Stomach (tissue), 9 donors: ENCODE data around the gene TELO2. TPM values are rescaled to one million over a fixed set of nuclear protein-coding genes. Genes with fewer than 3 reads are reported as not detected.

Experiments
- DNase-seq, 2 donors: peaks; one replicate each; pipeline versions ENCODE4 v3.0.0 to v3.0.0-alpha.2; 2013 to 2019
- H3K27ac ChIP-seq, 5 donors: fragments of 200-600 bp in 4 of 5; sonication (generic) in 4 of 5; one replicate each; pipeline ENCODE4 v1.5.1; 2013 to 2019; ENCODE audit warnings: mild to moderate bottlenecking in 1 of 5, moderate library complexity in 1 of 5
- H3K27me3 ChIP-seq, 3 donors: fragments of 200-600 bp; sonication (generic); one replicate each; pipeline ENCODE4 v1.5.1; 2017 to 2019; ENCODE audit warnings: mixed run types in 1 of 3
- H3K36me3 ChIP-seq, 4 donors: fragments of 200-600 bp; sonication (generic); 1 replicate in 3 of 4; 2 replicates in 1 of 4; pipeline ENCODE4 v1.5.1; 2016 to 2019
- H3K4me1 ChIP-seq, 4 donors: fragments of 200-600 bp; sonication (generic); one replicate each; pipeline ENCODE4 v1.5.1; 2016 to 2019
- H3K4me3 ChIP-seq, 4 donors: fragments of 200-600 bp; sonication (generic) in 3 of 4; one replicate each; pipeline ENCODE4 v1.5.1; 2016 to 2019; ENCODE audit warnings: mild to moderate bottlenecking in 1 of 4
- H3K9me3 ChIP-seq, 4 donors: fragments of 200-600 bp; sonication (generic); one replicate each; pipeline ENCODE4 v1.5.1; 2016 to 2019
- CTCF ChIP-seq, 7 experiments: fragments of 450-650 bp in 4 of 7; fragments of 200-600 bp in 3 of 7; sonication (generic) in 3 of 7; IDR thresholded peaks; one replicate each; pipeline ENCODE4 v1.5.1; 2016 to 2019; ENCODE audit warnings: antibody characterized with exemption in 7 of 7, control low read depth in 2 of 7, mild to moderate bottlenecking in 1 of 7
- EP300 ChIP-seq: sonication (generic); formaldehyde crosslinking; IDR thresholded peaks from one replicate; pipeline ENCODE4 v1.6.1; 2017; ENCODE audit warnings: antibody characterized with exemption
- POLR2A ChIP-seq, 4 donors: fragments of 450-650 bp; IDR thresholded peaks; one replicate each; pipeline ENCODE4 v1.6.1; 2016; ENCODE audit warnings: antibody characterized with exemption in 4 of 4, control low read depth in 2 of 4, mild to moderate bottlenecking in 1 of 4, moderate library complexity in 1 of 4
- POLR2AphosphoS5 ChIP-seq, 3 donors: sonication (generic); formaldehyde crosslinking; IDR thresholded peaks; one replicate each; pipeline ENCODE4 v1.6.1; 2016; ENCODE audit warnings: antibody characterized with exemption in 3 of 3
- WGBS, 5 donors: extraction: QIAGEN DNeasy Blood & Tissue Kit in 3 of 5; methylation state at CpG; one replicate each; pipeline versions ENCODE4 v1.1.5 to v1.1.7; 2013 to 2018; 5-methylcytosine and 5-hydroxymethylcytosine counted together
- intact Hi-C: fragments of 100-400 bp; cut with DNase I; formaldehyde crosslinking; loops from one replicate; pipeline ENCODE4 v1.15.1; 2023; ENCODE audit warnings: low total_unique reads
- polyA plus RNA-seq, 3 donors: library from polyadenylated mRNA; stranded (reverse); fragments of 200-250 nt; gene quantifications; one replicate each; pipeline ENCODE4 v1.2.3, GENCODE V29; 2013
- total RNA-seq, 5 donors: library from RNA; depleted of rRNA; stranded (reverse); fragments of >200 nt; gene quantifications; one replicate each; pipeline versions ENCODE4 v1.1.0 to v1.2.3, GENCODE V29; 2014 to 2016
- donor health status: healthy with polysubstance abuse.
- donor health status: Bipolar disorder and iron deficiency.
- donor health status: healthy.

Gene TELO2
- total and polyA plus RNA-seq, 8 donors, result 12.4 to 107 (median 32.1) TPM

GRCh38 chr16:1527836-1528811 is 35.0 kb downstream of the TELO2 start:
- H3K27ac ChIP-seq, result no peak overlapping the region
- intact Hi-C loops, result no loop called here
- peak in 1 of 2 donors; percentile 68 for DNase-seq
- peaks cover 14 to 55% (median 38%) of the 10 kb centered on the region in 4 donors for H3K4me1 ChIP-seq
- WGBS, 5 donors, result 47 to 71% (median 64%) methylated on average over 19 to 42 of the region's 42 CpGs
- no peak overlapping the region for H3K4me3 ChIP-seq
- no peaks in the 10 kb centered on the region for H3K27me3 ChIP-seq
- no peaks in the 10 kb centered on the region for H3K9me3 ChIP-seq
- TF ChIP-seq EP300 (no peak), POLR2AphosphoS5 (IDR thresholded peaks at IDR 0.05) (peak in 1 of 3 donors; percentile 10)
- H3K36me3 ChIP-seq, result peaks cover 0 to 27% (median 20%) of the 10 kb centered on the region in 4 donors

GRCh38 chr16:1528921-1529537 is 35.9 kb downstream of the TELO2 start:
- Histone ChIP-seq H3K27ac (no peak overlapping the region), H3K27me3 (no peaks in the 10 kb centered on the region), H3K4me3 (no peak overlapping the region), H3K4me1 (peaks cover 17 to 58% (median 40%) of the 10 kb centered on the region in 4 donors), H3K36me3 (peaks cover 0 to 18% (median 11%) of the 10 kb centered on the region in 4 donors), H3K9me3 (no peaks in the 10 kb centered on the region)
- no peak for DNase-seq
- 84 to 94% (median 88%) methylated on average over 14 to 29 of the region's 29 CpGs for WGBS, 5 donors
- TF ChIP-seq EP300, result no peak
- TF ChIP-seq POLR2AphosphoS5 (IDR thresholded peaks at IDR 0.05), result no peak
- intact Hi-C loops, result no loop called here

- H3K27ac ChIP-seq, result peak overlapping the region; percentile 58 to 91 (median 89)
- H3K4me3 ChIP-seq, result no peak overlapping the region
- H3K36me3 ChIP-seq, result peaks cover 0 to 13% (median under 1%) of the 10 kb centered on the region in 4 donors
- intact Hi-C loops, result no loop called here
- DNase-seq, result no peak
- no peaks in the 10 kb centered on the region for H3K9me3 ChIP-seq
- 85 to 92% (median 86%) methylated on average over 27 of the region's 27 CpGs for WGBS, 5 donors
- peaks cover 17 to 58% (median 40%) of the 10 kb centered on the region in 4 donors for H3K4me1 ChIP-seq
- no peak for TF ChIP-seq CTCF (IDR thresholded peaks at IDR 0.05)
- no peak for TF ChIP-seq EP300
- TF ChIP-seq POLR2AphosphoS5 (IDR thresholded peaks at IDR 0.05), result no peak
- no peak for TF ChIP-seq POLR2A (IDR thresholded peaks at IDR 0.05)
- H3K27me3 ChIP-seq, result no peaks in the 10 kb centered on the region
These were observed 37.3 kb downstream of the TELO2 start for GRCh38 chr16:1530349-1530882.

GRCh38 chr16:1530883-1531637 is 37.9 kb downstream of the TELO2 start:
- 64 to 84% (median 68%) methylated on average over 29 to 35 of the region's 35 CpGs for WGBS, 5 donors
- no peak for TF ChIP-seq CTCF (IDR thresholded peaks at IDR 0.05)
- peak; percentile 73 for TF ChIP-seq EP300
- peak; percentile 69 to 94 (median 82) for TF ChIP-seq POLR2AphosphoS5 (IDR thresholded peaks at IDR 0.05)
- DNase-seq, result peak in 1 of 2 donors; percentile 88
- Histone ChIP-seq H3K4me1 (peaks cover 17 to 64% (median 45%) of the 10 kb centered on the region in 4 donors), H3K36me3 (peaks cover 0 to 15% (median 5%) of the 10 kb centered on the region in 4 donors), H3K4me3 (peak overlapping the region in 2 of 4 donors; percentile 23 to 55), H3K27me3 (no peaks in the 10 kb centered on the region), H3K27ac (peak overlapping the region; percentile 58 to 91 (median 89)), H3K9me3 (no peaks in the 10 kb centered on the region)
- intact Hi-C loops, result no loop called here
